Coronary artery (tissue), 2 donors: ENCODE results near the gene RETNLB.

Experiments
- DNase-seq: peaks from one replicate; pipeline ENCODE4 v3.0.0-alpha.2; 2017; ENCODE audit warnings: low spot score
- H3K27ac ChIP-seq, 2 donors: fragments of 200-600 bp; sonication (generic); one replicate each; pipeline ENCODE4 v1.5.1; 2016 to 2019
- H3K4me3 ChIP-seq: fragments of 200-600 bp; sonication (generic); 2 replicates; pipeline ENCODE4 v1.5.1; 2016; ENCODE audit warnings: mild to moderate bottlenecking, moderate library complexity
- TF ChIP-seq, protein P1 (sequence below): fragments of 200-600 bp; sonication (generic); IDR thresholded peaks from one replicate; pipeline ENCODE4 v1.5.1; 2019; ENCODE audit warnings: antibody characterized with exemption

Gene RETNLB

DNA sequence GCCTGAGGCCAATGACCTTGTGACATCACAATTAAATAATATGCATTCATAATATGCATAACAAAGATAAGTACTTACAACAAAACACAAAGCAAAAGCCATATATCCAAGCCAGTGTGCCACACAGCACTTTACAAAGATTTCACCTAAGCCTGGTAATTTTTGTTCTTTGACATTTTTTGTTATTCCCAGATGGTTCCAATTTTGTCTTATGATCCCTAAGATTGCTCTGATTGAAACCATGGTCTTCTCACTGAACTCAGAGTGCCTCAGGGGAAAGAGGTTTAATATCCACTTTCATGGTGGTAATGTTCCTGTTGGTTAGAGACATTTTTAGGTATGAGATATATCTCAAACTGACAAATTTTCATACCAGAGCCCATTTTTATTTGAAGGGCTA is 29.1 kb downstream of the RETNLB start:
- H3K27ac ChIP-seq, result no peak overlapping the region
- TF ChIP-seq, protein P1, sequence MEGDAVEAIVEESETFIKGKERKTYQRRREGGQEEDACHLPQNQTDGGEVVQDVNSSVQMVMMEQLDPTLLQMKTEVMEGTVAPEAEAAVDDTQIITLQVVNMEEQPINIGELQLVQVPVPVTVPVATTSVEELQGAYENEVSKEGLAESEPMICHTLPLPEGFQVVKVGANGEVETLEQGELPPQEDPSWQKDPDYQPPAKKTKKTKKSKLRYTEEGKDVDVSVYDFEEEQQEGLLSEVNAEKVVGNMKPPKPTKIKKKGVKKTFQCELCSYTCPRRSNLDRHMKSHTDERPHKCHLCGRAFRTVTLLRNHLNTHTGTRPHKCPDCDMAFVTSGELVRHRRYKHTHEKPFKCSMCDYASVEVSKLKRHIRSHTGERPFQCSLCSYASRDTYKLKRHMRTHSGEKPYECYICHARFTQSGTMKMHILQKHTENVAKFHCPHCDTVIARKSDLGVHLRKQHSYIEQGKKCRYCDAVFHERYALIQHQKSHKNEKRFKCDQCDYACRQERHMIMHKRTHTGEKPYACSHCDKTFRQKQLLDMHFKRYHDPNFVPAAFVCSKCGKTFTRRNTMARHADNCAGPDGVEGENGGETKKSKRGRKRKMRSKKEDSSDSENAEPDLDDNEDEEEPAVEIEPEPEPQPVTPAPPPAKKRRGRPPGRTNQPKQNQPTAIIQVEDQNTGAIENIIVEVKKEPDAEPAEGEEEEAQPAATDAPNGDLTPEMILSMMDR, result no peak
- DNase-seq, result no peak
- H3K4me3 ChIP-seq, result no peak overlapping the region

- DNase-seq, result no peak
- TF ChIP-seq, protein P1, result no peak
- no peak overlapping the region for H3K27ac ChIP-seq
- no peak overlapping the region for H3K4me3 ChIP-seq
These were observed 33.1 kb downstream of the RETNLB start for GRCh38 chr3:108724101-108724500.

DNA sequence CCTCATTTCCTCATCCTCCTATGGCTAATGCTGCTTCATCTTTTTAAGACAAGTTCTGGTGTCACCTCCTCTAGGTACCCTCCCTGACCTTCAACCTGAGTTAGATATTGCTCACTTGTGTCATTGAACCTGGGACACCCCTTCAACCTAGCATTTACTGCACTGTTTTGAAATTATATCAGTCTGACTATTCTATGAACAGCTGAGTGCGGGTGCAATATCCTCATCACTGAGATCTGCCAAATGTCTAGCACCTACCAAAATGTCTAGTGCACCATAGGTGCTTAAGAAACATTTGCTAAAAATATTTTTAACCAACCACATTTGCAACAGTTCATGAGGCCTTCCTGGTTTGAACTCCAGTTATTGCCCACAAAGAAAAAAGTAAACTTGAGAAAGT is 34.5 kb downstream of the RETNLB start:
- TF ChIP-seq, protein P1, result no peak
- DNase-seq, result no peak
- Histone ChIP-seq H3K4me3 (no peak overlapping the region), H3K27ac (no peak overlapping the region)

DNA sequence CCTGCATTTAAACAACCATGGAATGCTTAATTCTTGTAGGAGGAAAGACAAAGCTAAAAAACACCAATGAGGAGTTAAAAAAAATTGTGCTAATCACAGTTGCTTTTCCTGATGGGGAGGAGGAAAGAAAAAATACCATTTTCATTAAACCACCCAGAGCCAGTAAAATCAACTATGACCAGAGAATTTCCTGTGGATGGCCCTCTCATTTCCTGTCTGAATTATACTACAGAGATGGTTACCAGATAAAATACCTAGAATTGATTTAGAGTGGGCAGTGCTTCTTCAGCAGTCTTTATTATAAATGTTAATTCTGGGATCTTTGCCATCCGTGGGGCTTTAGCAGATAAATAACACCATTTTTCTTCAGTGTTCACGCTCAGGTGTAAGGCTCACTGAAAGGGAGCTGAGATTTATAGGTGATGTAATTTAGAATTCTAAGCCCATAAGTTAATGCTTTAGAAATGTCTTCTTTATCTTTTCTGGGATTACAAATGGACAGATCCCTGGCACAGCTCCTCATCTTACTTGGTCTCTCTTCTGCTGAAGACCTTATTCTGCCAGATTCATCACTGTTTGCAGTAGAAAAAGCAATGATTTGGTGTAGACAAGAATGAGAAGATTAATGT is 37.9 kb downstream of the RETNLB start:
- H3K4me3 ChIP-seq, result no peak overlapping the region
- DNase-seq, result no peak
- H3K27ac ChIP-seq, result no peak overlapping the region
- TF ChIP-seq, protein P1, result no peak

DNA sequence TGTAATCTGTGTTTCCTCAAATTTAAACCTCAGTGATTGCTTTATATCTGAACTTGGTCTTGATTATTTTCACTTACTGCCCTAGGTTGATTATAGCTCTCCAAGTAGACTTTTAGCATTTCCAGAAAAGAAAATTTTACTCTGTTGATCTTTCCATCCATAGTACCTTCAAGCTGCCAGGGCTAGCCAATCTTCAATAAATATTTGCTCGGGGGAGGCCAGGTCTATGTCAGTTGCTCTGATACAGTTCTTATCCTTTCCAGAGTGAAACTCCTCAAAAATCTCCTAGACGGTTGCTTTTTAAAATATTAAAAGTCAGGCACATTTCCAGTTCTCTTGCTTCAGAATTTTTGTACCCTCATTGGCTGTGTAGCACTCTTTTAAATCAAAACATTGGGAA is 38.8 kb downstream of the RETNLB start:
- H3K4me3 ChIP-seq, result no peak overlapping the region
- no peak overlapping the region for H3K27ac ChIP-seq
- TF ChIP-seq, protein P1, result no peak
- no peak for DNase-seq

DNA sequence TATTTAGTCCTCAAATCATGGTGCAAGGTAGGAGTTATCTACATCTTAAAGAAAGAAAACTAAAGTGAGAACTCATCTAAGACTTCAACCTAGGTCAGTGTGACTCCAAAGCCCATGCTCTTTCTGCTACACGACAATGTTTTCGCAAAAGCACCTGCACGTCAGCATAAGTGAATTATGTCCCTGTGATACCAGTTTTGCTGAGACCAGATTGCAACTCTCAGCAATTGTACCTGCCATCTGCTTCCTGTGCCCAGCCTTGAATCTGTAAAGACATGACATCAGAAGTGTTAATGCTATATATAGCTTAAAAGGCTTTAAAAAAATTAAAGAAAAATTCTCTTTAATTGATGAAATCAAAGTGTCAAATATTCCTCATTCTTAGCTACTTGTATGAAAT is 43.4 kb downstream of the RETNLB start:
- Histone ChIP-seq H3K4me3 (no peak overlapping the region), H3K27ac (no peak overlapping the region)
- TF ChIP-seq, protein P1, result no peak
- DNase-seq, result no peak

GRCh38 chr3:108713009-108713516 is 44.1 kb downstream of the RETNLB start:
- TF ChIP-seq, protein P1, result no peak
- Histone ChIP-seq H3K27ac (no peak overlapping the region), H3K4me3 (no peak overlapping the region)
- DNase-seq, result no peak
